ENCODE data around the gene FGF2.

GRCh38 chr4:122798101-122798500, 28.5 kb upstream of the FGF2 start:
- TF ChIP-seq CTCF (IDR thresholded peaks at IDR 0.05; ENCODE audit: insufficient read depth, low read length): no peak
- no peak for TF ChIP-seq GABPA (IDR thresholded peaks at IDR 0.05; ENCODE audit: low read depth)
- no peak for TF ChIP-seq POLR2AphosphoS5 (IDR thresholded peaks at IDR 0.05; ENCODE audit: low read depth)

All from HL-60 (cell line).